OCI-LY3 (cell line): ENCODE measurements around the gene CAMKV.

ENCODE experiments used
- H2AFZ ChIP-seq: fragments of 200-600, 300-600 bp; shearing (Covaris generic); 2 replicates; pipeline ENCODE4 v1.6.0; 2014; ENCODE audit warnings: antibody characterized with exemption, low read depth, low read length
- H3K27ac ChIP-seq: fragments of 200-600, 300-600 bp; sonication (generic); 2 replicates; pipeline ENCODE4 v1.5.1; 2014; ENCODE audit warnings: mild to moderate bottlenecking, low read length, moderate library complexity, mixed read lengths
- H3K27me3 ChIP-seq: fragments of 200-600, 300-600 bp; sonication (generic); 2 replicates; pipeline ENCODE4 v1.6.1; 2014; ENCODE audit warnings: low read depth, low read length, mixed read lengths
- H3K36me3 ChIP-seq: fragments of 200-600, 300-600 bp; sonication (generic); replicated peaks from 2 replicates; pipeline ENCODE3; 2014; ENCODE audit warnings: low read depth, low read length, mixed read lengths
- H3K4me1 ChIP-seq: fragments of 300-600, 200-600 bp; sonication (generic); 2 replicates; pipeline ENCODE4 v1.6.1; 2014; ENCODE audit warnings: low read length, mixed read lengths
- H3K4me2 ChIP-seq: fragments of 200-600, 300-600 bp; sonication (generic); 2 replicates; pipeline ENCODE4 v1.6.1; 2014; ENCODE audit warnings: low read length, mixed read lengths
- H3K4me3 ChIP-seq: fragments of 300-600, 200-600 bp; sonication (generic); 2 replicates; pipeline ENCODE4 v1.5.1; 2014; ENCODE audit warnings: antibody characterized with exemption, mild to moderate bottlenecking, low read length, moderate library complexity
- H3K79me2 ChIP-seq: fragments of 300-600, 200-600 bp; shearing (Covaris generic); 2 replicates; pipeline ENCODE4 v1.6.1; 2014; ENCODE audit warnings: mild to moderate bottlenecking, low read length, mixed read lengths
- H3K9ac ChIP-seq: fragments of 300-600, 200-600 bp; shearing (Covaris generic); 2 replicates; pipeline ENCODE4 v1.6.0; 2014; ENCODE audit warnings: mild to moderate bottlenecking, low read length, moderate library complexity
- H3K9me3 ChIP-seq: fragments of 200-600, 300-600 bp; shearing (Covaris generic); 2 replicates; pipeline ENCODE4 v1.6.1; 2014; ENCODE audit warnings: low read length, mixed read lengths; ENCODE audit not compliant: insufficient read depth
- H4K20me1 ChIP-seq: fragments of 200-600, 300-600 bp; sonication (generic); 2 replicates; pipeline ENCODE4 v1.6.1; 2016; ENCODE audit warnings: low read length, mixed read lengths; ENCODE audit not compliant: insufficient read depth
- CTCF ChIP-seq: fragments of 200-600, 300-600 bp; sonication (generic); IDR thresholded peaks from 2 replicates; pipeline ENCODE4 v1.5.1; 2014; ENCODE audit warnings: antibody characterized with exemption, low read length, low read depth
- EZH2phosphoT487 ChIP-seq: fragments of 200-600 bp; shearing (Covaris generic); IDR thresholded peaks from 2 replicates; pipeline ENCODE4 v1.6.1; 2018; ENCODE audit warnings: antibody characterized with exemption, mixed run types, low read depth

The CAMKV gene

DNA sequence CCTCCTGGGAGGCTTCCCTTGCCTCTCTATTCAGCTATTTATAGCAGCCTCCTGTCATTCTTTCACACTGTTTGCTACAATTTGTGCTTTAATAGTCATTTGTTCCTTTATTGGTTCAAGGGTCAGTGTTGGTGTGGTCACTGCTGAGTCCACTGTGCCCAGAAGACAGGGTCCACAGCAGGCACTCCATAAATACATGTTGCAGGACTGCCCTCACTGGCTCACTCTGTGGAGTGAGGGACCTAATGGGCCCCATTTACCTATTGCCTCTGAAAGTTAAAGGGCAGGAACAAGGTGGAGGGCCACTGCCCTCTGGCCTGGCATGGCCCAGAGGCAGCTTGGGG is 17.2 kb upstream of the CAMKV start:
- no peak overlapping the region for H3K4me3 ChIP-seq
- no peaks in the 10 kb centered on the region for H4K20me1 ChIP-seq
- H3K9me3 ChIP-seq = no peaks in the 10 kb centered on the region
- no peak overlapping the region for H3K4me2 ChIP-seq
- no peaks in the 10 kb centered on the region for H3K4me1 ChIP-seq
- H3K36me3 ChIP-seq = no peaks in the 10 kb centered on the region
- TF ChIP-seq CTCF = no peak
- TF ChIP-seq EZH2phosphoT487 = no peak
- H2AFZ ChIP-seq = no peak overlapping the region
- H3K27me3 ChIP-seq = peaks cover 9% of the 10 kb centered on the region
- no peak overlapping the region for H3K27ac ChIP-seq
- no peak overlapping the region for H3K9ac ChIP-seq
- no peaks in the 10 kb centered on the region for H3K79me2 ChIP-seq

GRCh38 chr3:49883998-49884397 is 14.3 kb upstream of the CAMKV start:
- TF ChIP-seq EZH2phosphoT487 (no peak), CTCF (no peak)
- H3K36me3 ChIP-seq = no peaks in the 10 kb centered on the region
- H3K27me3 ChIP-seq = peaks cover 11% of the 10 kb centered on the region
- no peaks in the 10 kb centered on the region for H3K79me2 ChIP-seq
- no peak overlapping the region for H3K4me3 ChIP-seq
- no peaks in the 10 kb centered on the region for H3K4me1 ChIP-seq
- H3K9ac ChIP-seq = no peak overlapping the region
- H2AFZ ChIP-seq = no peak overlapping the region
- H3K27ac ChIP-seq = no peak overlapping the region
- no peak overlapping the region for H3K4me2 ChIP-seq
- no peaks in the 10 kb centered on the region for H4K20me1 ChIP-seq
- no peaks in the 10 kb centered on the region for H3K9me3 ChIP-seq

DNA sequence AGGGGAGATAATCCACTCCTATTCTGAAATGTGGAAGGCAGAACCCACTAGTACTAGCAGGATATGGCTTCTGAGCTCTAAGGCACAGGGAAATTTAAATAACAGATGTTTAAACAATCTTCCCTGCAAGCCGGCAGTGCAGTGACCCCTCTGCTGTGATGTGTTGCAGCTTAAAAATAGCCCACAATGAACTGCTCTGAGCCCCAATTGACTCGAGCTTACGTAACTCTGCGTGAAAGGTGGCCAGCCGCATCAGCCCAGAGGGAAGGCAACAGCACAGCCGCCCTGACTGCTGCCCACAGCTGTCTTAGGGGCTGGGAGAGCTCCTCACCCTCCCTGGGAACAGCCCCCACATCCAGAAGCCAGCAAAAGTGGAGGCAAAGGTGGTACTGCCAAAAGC is 12.5 kb upstream of the CAMKV start:
- Histone ChIP-seq H3K36me3 (no peaks in the 10 kb centered on the region), H3K9ac (no peak overlapping the region), H3K79me2 (no peaks in the 10 kb centered on the region), H3K4me1 (no peaks in the 10 kb centered on the region), H2AFZ (no peak overlapping the region), H3K27me3 (peaks cover 11% of the 10 kb centered on the region), H3K4me2 (no peak overlapping the region), H4K20me1 (no peaks in the 10 kb centered on the region), H3K27ac (no peak overlapping the region), H3K9me3 (no peaks in the 10 kb centered on the region), H3K4me3 (no peak overlapping the region)
- TF ChIP-seq EZH2phosphoT487 (no peak), CTCF (no peak)

DNA sequence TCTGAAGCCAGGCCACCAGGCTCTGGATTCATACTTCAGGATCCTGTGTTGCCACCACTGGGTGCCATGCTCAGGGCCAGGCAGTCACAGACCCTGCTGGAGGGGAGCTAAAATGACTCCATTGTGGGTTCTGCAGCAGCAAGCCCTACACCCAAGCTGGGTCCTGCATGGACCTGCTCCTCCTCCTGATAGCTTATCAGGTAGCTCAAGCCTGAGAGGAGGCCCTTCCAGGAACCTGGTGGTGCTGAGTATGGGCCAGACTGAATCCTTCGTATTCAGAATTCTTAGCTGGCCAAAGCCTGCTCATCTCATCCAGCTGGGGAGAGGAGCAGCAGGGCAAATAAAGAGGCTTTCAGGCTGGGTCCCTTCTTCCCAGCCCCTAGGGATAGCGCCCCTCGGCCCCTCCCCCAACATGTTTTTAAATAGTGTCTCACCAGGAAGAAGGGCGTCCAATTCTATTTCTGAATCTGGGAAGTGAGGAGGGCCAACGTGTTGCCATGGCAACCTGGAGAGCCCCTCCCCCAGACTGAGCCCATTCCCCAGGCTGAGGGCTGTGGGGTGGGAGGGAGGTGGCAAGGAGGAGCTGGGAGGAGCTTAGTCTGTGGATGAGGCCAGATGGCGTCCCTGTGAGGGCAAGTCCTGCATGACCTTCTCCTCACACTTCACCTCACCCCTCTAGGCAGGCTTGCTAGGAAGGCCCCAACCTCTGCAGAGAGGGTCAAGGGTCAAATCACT is 11.0 kb upstream of the CAMKV start:
- H3K4me3 ChIP-seq = no peak overlapping the region
- H4K20me1 ChIP-seq = no peaks in the 10 kb centered on the region
- no peaks in the 10 kb centered on the region for H3K4me1 ChIP-seq
- H2AFZ ChIP-seq = no peak overlapping the region
- no peak for TF ChIP-seq CTCF
- TF ChIP-seq EZH2phosphoT487 = no peak
- H3K9me3 ChIP-seq = no peaks in the 10 kb centered on the region
- no peak overlapping the region for H3K9ac ChIP-seq
- no peak overlapping the region for H3K27ac ChIP-seq
- H3K4me2 ChIP-seq = no peak overlapping the region
- H3K27me3 ChIP-seq = peaks cover 11% of the 10 kb centered on the region
- no peaks in the 10 kb centered on the region for H3K79me2 ChIP-seq
- no peaks in the 10 kb centered on the region for H3K36me3 ChIP-seq
